Sigmoid colon (tissue), 7 donors: Measurements from ENCODE around the gene FCN2. TPM values are rescaled to one million over a fixed set of nuclear protein-coding genes. Genes with fewer than 3 reads are reported as not detected.

Experiments used
- DNase-seq: peaks from one replicate; pipeline ENCODE4 v3.0.0-alpha.2; 2019
- H3K27ac ChIP-seq, 4 donors: fragments of 200-600 bp; sonication (generic); one replicate each; pipeline ENCODE4 v1.5.1; 2016 to 2019; ENCODE audit warnings: mild to moderate bottlenecking in 1 of 4
- H3K27me3 ChIP-seq, 3 donors: fragments of 200-600 bp; sonication (generic); one replicate each; pipeline ENCODE4 v1.5.1; 2019; ENCODE audit warnings: mild to moderate bottlenecking in 1 of 3
- H3K36me3 ChIP-seq, 4 donors: fragments of 200-600 bp; sonication (generic); one replicate each; pipeline ENCODE4 v1.5.1; 2016 to 2019
- H3K4me1 ChIP-seq, 4 donors: fragments of 200-600 bp; sonication (generic); one replicate each; pipeline ENCODE4 v1.5.1; 2017 to 2019
- H3K4me3 ChIP-seq, 4 donors: fragments of 200-600 bp; sonication (generic); one replicate each; pipeline ENCODE4 v1.5.1; 2017 to 2019; ENCODE audit warnings: mild to moderate bottlenecking in 2 of 4, moderate library complexity in 1 of 4
- H3K9me3 ChIP-seq, 4 donors: fragments of 200-600 bp in 3 of 4; sonication (generic) in 3 of 4; one replicate each; pipeline versions ENCODE4 v1.5.1 to v1.6.1; 2013 to 2019
- CTCF ChIP-seq, 4 experiments: fragments of 450-650 bp in 3 of 4; fragments of 200-600 bp in 1 of 4; IDR thresholded peaks; one replicate each; pipeline ENCODE4 v1.5.1; 2016 to 2019; ENCODE audit warnings: antibody characterized with exemption in 4 of 4, mild to moderate bottlenecking in 3 of 4, moderate library complexity in 2 of 4
- EP300 ChIP-seq, 4 donors: sonication (generic); formaldehyde crosslinking; IDR thresholded peaks; one replicate each; pipeline ENCODE4 v1.6.1; 2017; ENCODE audit warnings: antibody characterized with exemption in 4 of 4
- POLR2A ChIP-seq, 2 donors: fragments of 450-650 bp; IDR thresholded peaks; one replicate each; pipeline ENCODE4 v1.6.1; 2016; ENCODE audit warnings: antibody characterized with exemption in 2 of 2, mild to moderate bottlenecking in 2 of 2, moderate library complexity in 2 of 2
- POLR2AphosphoS5 ChIP-seq, 4 donors: sonication (generic); formaldehyde crosslinking; IDR thresholded peaks; one replicate each; pipeline ENCODE4 v1.6.1; 2017; ENCODE audit warnings: antibody characterized with exemption in 4 of 4
- WGBS, 2 donors: extraction: QIAGEN DNeasy Blood & Tissue Kit; methylation state at CpG; one replicate each; pipeline ENCODE4 v1.1.7; 2013; 5-methylcytosine and 5-hydroxymethylcytosine counted together
- intact Hi-C: fragments of 100-400 bp; cut with DNase I; formaldehyde crosslinking; loops from one replicate; pipeline ENCODE4 v1.15.1; 2023
- polyA plus RNA-seq, 3 donors: library from polyadenylated mRNA; stranded (reverse); fragments of 200-250 nt; gene quantifications; one replicate each; pipeline ENCODE4 v1.2.3, GENCODE V29; 2013
- total RNA-seq, 4 donors: library from RNA; depleted of rRNA; stranded (reverse); fragments of >200 nt; gene quantifications; one replicate each; pipeline ENCODE4 v1.1.0, GENCODE V29; 2016
- donor health status: healthy with polysubstance abuse.
- donor health status: Bipolar disorder and iron deficiency.
- donor health status: healthy.

Gene FCN2
- total and polyA plus RNA-seq, 7 donors: 0.12 TPM; not detected in 6

GRCh38 chr9:134912126-134912840 is 31.7 kb downstream of the FCN2 start:
- no peak for TF ChIP-seq CTCF (IDR thresholded peaks at IDR 0.05)
- DNase-seq: no peak
- no peak overlapping the region for H3K27ac ChIP-seq
- intact Hi-C loops: no loop called here
- WGBS, 2 donors: 67 to 87% methylated on average over 20 of the region's 20 CpGs
- H3K27me3 ChIP-seq: peaks cover 0 to 19% (median 7%) of the 10 kb centered on the region in 3 donors
- no peak overlapping the region for H3K4me3 ChIP-seq
- no peaks in the 10 kb centered on the region for H3K9me3 ChIP-seq
- no peaks in the 10 kb centered on the region for H3K36me3 ChIP-seq
- H3K4me1 ChIP-seq: no peaks in the 10 kb centered on the region

DNA sequence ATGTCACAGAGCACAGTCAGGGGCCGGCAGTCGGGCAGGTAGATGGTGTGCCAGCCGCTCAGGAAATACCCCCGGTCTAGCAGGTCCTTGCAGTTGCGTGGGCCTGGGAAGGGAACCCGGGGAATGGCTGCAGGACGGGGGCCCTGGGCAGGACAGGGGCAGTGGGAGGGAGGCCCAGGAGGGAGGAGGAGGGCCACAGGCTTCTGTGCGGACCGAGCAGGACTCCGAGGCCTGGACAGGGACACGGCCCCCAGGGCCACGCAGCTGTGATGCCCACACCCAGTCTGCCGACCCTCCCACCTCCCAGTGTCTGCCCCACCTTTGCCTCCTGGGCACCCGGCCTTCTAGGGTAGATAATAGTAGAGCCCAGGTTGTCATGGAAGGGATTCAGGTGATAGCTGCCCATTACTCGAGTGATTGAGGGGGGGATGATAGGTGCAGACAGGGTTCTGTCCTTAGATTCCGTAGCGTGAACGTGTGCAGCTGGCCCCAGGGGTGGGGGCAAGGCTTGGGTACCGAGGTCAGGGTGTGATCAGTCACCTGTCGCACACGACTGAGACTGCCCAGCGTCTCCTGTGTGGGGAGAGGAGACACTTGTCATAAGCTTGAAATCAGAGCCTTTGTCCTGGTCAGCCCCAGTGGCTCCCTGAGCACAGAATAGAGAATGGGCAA is 32.6 kb downstream of the FCN2 start:
- H3K27ac ChIP-seq: no peak overlapping the region
- no peaks in the 10 kb centered on the region for H3K4me1 ChIP-seq
- no peaks in the 10 kb centered on the region for H3K36me3 ChIP-seq
- H3K4me3 ChIP-seq: no peak overlapping the region
- no peak for DNase-seq
- 74 to 89% methylated on average over 22 of the region's 22 CpGs for WGBS, 2 donors
- H3K27me3 ChIP-seq: peaks cover 0 to 19% (median 7%) of the 10 kb centered on the region in 3 donors
- TF ChIP-seq POLR2A (IDR thresholded peaks at IDR 0.05): no peak
- no peak for TF ChIP-seq CTCF (IDR thresholded peaks at IDR 0.05)
- TF ChIP-seq POLR2AphosphoS5 (IDR thresholded peaks at IDR 0.05): no peak
- TF ChIP-seq EP300 (IDR thresholded peaks at IDR 0.05): no peak
- intact Hi-C loops: no loop called here
- H3K9me3 ChIP-seq: no peaks in the 10 kb centered on the region

GRCh38 chr9:134913713-134914500 is 33.3 kb downstream of the FCN2 start:
- H3K4me1 ChIP-seq: no peaks in the 10 kb centered on the region
- TF ChIP-seq CTCF (IDR thresholded peaks at IDR 0.05) (no peak), POLR2AphosphoS5 (IDR thresholded peaks at IDR 0.05) (no peak), EP300 (IDR thresholded peaks at IDR 0.05) (no peak), POLR2A (IDR thresholded peaks at IDR 0.05) (no peak)
- H3K27me3 ChIP-seq: peaks cover 0 to 19% (median 7%) of the 10 kb centered on the region in 3 donors
- H3K36me3 ChIP-seq: no peaks in the 10 kb centered on the region
- H3K4me3 ChIP-seq: no peak overlapping the region
- DNase-seq: no peak
- no peaks in the 10 kb centered on the region for H3K9me3 ChIP-seq
- no peak overlapping the region for H3K27ac ChIP-seq
- 74 to 88% methylated on average over 23 of the region's 23 CpGs for WGBS, 2 donors
- intact Hi-C loops: no loop called here

- H3K4me1 ChIP-seq: no peaks in the 10 kb centered on the region
- H3K4me3 ChIP-seq: no peak overlapping the region
- no peak for DNase-seq
- no peak overlapping the region for H3K27ac ChIP-seq
- peaks cover 0 to 19% (median 7%) of the 10 kb centered on the region in 3 donors for H3K27me3 ChIP-seq
- 66 to 78% methylated on average over 7 of the region's 7 CpGs for WGBS, 2 donors
- intact Hi-C loops: no loop called here
- H3K36me3 ChIP-seq: no peaks in the 10 kb centered on the region
- H3K9me3 ChIP-seq: peaks cover 0 to 2% (median under 1%) of the 10 kb centered on the region in 4 donors
- TF ChIP-seq POLR2A (IDR thresholded peaks at IDR 0.05) (no peak), EP300 (IDR thresholded peaks at IDR 0.05) (no peak), POLR2AphosphoS5 (IDR thresholded peaks at IDR 0.05) (no peak), CTCF (IDR thresholded peaks at IDR 0.05) (no peak)
These were observed 33.9 kb downstream of the FCN2 start for GRCh38 chr9:134914501-134914834.
